ENCODE data around the gene ADRA2B. TPM values are rescaled to one million over a fixed set of nuclear protein-coding genes. Genes with fewer than 3 reads are reported as not detected.
A peak's percentile ranks its signal among the peaks of the same experiment; 100 is the strongest.
"Not testable (repeated sequence)": the region's sequence is repeated elsewhere in the genome, so short reads cannot be mapped to it uniquely, and the experiment has no call there.

ADRA2B gene
- total RNA-seq, 1 donor from 2014 or later = 2.9 TPM

DNA sequence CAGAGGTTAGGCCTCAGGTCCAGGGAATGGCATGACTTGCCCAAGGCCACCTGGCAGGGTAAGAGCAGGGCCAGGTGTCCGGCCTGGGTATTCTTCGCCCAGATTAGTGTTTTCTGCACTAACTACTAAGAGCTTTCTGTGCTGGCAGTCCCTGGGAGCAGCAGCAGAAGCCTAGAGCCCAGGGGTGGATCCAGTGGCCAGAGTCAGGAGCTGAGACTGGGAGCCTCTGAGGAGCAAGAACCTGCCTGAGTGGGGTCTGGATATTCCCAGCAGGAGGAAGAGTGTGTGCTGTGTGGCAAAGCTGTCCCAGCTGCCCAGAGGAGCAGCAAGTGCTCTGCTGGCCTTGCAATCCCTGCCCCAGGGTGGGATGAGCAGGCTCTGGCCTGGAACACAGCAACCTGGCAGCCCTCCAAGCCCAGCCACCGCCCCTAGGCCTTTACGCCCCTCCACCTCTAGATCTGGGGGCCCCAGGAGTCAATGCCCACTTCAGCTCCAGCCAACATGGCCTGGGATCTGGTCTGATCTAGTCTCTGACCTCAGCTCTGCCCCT lies 50.9 kb downstream of the ADRA2B start:
- no peaks in the 10 kb centered on the region for H3K9me3 ChIP-seq (replicated peaks)
- no peak overlapping the region for H3K27ac ChIP-seq (replicated peaks)
- H3K36me3 ChIP-seq = no peaks in the 10 kb centered on the region
- TF ChIP-seq, protein P1, sequence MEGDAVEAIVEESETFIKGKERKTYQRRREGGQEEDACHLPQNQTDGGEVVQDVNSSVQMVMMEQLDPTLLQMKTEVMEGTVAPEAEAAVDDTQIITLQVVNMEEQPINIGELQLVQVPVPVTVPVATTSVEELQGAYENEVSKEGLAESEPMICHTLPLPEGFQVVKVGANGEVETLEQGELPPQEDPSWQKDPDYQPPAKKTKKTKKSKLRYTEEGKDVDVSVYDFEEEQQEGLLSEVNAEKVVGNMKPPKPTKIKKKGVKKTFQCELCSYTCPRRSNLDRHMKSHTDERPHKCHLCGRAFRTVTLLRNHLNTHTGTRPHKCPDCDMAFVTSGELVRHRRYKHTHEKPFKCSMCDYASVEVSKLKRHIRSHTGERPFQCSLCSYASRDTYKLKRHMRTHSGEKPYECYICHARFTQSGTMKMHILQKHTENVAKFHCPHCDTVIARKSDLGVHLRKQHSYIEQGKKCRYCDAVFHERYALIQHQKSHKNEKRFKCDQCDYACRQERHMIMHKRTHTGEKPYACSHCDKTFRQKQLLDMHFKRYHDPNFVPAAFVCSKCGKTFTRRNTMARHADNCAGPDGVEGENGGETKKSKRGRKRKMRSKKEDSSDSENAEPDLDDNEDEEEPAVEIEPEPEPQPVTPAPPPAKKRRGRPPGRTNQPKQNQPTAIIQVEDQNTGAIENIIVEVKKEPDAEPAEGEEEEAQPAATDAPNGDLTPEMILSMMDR (IDR thresholded peaks at IDR 0.05; ENCODE audit: borderline replicate concordance) = no peak
- H3K27me3 ChIP-seq (ENCODE audit: low read depth) = no peaks in the 10 kb centered on the region
- peaks cover 5% of the 10 kb centered on the region for H3K4me1 ChIP-seq
- H3K4me3 ChIP-seq = no peak overlapping the region
- peak; percentile 17 for DNase-seq
- intact Hi-C loops (cut with micrococcal nuclease) = no loop called here

DNA sequence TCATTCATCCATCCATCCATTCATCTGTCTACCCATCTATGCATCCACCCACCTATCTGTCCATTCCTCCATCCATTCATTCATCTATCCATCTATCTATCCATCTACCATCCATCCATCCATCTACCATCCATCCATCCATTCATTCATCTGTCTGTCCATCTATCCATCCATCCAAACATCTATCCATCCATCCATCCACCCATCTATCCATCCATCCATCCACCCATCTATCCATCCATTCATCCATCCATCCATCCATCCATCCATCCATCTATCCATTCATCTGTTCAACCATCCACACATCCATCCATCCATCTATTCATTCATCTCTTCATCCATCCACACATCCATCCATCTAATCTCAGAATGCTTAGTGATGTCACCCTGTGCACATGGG lies 51.6 kb downstream of the ADRA2B start:
- H3K36me3 ChIP-seq; H3K4me1 ChIP-seq; DNase-seq; intact Hi-C loops (cut with micrococcal nuclease); H3K27me3 ChIP-seq (ENCODE audit: low read depth); H3K9me3 ChIP-seq (replicated peaks); H3K27ac ChIP-seq (replicated peaks); H3K4me3 ChIP-seq: not testable (repeated sequence)

DNA sequence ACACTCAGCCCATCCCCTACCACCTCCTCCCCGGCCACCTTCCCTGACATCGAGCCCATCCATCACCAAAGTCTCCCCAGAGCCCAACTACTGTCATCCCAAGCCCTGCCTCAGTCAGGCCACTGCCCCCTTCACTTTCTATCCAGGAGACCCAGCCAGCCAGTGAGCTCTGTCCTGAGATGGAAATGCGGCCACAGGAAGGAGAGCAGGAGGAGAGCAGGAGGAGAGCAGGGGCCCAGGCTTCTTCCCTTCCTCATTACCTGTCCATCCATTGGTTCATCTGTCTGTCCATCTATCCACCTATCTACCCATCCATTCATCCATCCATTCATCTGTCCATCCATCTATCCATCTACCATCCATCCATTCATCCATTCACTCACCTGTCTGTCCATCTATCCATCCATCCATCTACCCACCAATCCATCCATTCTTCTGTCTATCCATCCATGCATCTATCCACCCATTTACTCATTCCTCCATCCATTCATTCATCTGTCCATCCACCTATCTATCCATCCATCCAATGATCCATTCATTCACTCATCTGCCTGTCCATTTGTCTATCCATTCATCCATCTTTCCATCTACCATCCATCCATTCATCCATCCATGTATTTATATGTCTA lies 52.2 kb downstream of the ADRA2B start:
- H3K27me3 ChIP-seq (ENCODE audit: low read depth); H3K4me1 ChIP-seq; H3K9me3 ChIP-seq (replicated peaks); H3K4me3 ChIP-seq; intact Hi-C loops (cut with micrococcal nuclease); H3K27ac ChIP-seq (replicated peaks); DNase-seq; H3K36me3 ChIP-seq: not testable (repeated sequence)

DNA sequence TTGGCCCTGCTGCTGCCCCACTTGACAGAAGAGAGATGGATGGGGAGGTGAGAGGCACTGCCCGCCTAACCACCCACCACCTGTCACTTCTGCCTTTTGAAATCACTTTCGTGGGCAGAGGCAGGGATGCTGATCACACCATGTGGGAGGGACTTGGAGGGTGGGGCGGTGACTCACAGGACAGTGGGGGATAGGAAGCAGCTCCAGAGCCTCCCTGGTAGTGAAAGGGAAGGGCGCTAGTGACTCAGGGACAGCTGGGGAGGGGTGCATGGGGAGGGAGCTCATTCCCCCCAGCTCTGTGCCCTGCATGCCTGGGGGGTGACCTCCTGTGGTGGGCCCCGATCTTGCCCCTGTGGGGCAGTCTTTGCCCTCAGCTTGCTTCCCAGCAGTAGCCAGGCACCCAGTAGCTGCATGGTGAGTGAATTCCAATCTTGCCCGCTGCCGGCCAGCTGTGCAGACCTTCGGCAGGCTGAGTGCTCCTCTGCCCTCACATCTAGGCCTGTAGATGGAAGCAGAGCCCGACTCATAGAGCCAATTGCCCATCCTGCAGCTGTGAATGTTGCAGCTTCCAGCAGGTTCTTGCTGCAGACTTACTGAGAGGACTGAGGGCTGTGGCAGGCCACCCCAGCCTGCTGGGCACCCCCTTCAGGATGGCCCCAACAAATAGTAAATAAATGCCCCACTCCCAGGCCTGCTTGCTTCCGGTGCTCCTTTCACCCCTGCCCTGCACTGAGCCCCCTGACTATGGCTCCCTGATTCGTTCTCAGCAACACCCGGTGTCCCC lies 53.1 kb downstream of the ADRA2B start:
- H3K27me3 ChIP-seq (ENCODE audit: low read depth); H3K36me3 ChIP-seq; intact Hi-C loops (cut with micrococcal nuclease); H3K4me1 ChIP-seq; H3K4me3 ChIP-seq; H3K27ac ChIP-seq (replicated peaks); H3K9me3 ChIP-seq (replicated peaks): not testable (repeated sequence)
- TF ChIP-seq, protein P1 (IDR thresholded peaks at IDR 0.05; ENCODE audit: borderline replicate concordance) = peak; percentile 76
- peak; percentile 39 for DNase-seq

Other genes starting within 250 kb of the ADRA2B start
- 6.8 TPM for gene ANKRD36C, start 124.7 kb downstream of the ADRA2B start, total RNA-seq
- 5.3 TPM for gene GPAT2, start 81.7 kb downstream of the ADRA2B start, total RNA-seq
- not detected for gene ASTL, start 21.9 kb upstream of the ADRA2B start, total RNA-seq
- 0.82 TPM for gene DUSP2, start 28.9 kb upstream of the ADRA2B start, total RNA-seq
- gene STARD7, start 92.3 kb upstream of the ADRA2B start, total RNA-seq = 174 TPM
- 85.7 TPM for gene TMEM127, start 149.4 kb upstream of the ADRA2B start, total RNA-seq
- 68.6 TPM for gene CIAO1, start 149.7 kb upstream of the ADRA2B start, total RNA-seq
- 54.8 TPM for gene SNRNP200, start 189.0 kb upstream of the ADRA2B start, total RNA-seq
- gene ITPRIPL1, start 208.7 kb upstream of the ADRA2B start, total RNA-seq = 0.47 TPM
- gene NCAPH, start 219.2 kb upstream of the ADRA2B start, total RNA-seq = 0.69 TPM

All from left ventricle myocardium inferior (tissue), 1 donor.